NCI-H82 treated with DMSO at 0.1 percent for 48 hours (cell line): Measurements from ENCODE around the gene STPG3.

Experiments used
- DNase-seq: peaks from one replicate; lab custom pipeline; 2025; ENCODE audit not compliant: unreplicated experiment; lab: John Stamatoyannopoulos, UW

The STPG3 gene

GRCh38 chr9:137221506-137222111 lies 29.5 kb upstream of the STPG3 start:
- DNase-seq, result no peak

- DNase-seq, result no peak
These were observed 28.7 kb upstream of the STPG3 start, which contains the start of gene RNF208 for GRCh38 chr9:137222190-137223077. Gene RNF208, minus strand, starts transcription at chr9:137222240. Its CDS starts 1,028 bp downstream, at chr9:137221212.

- DNase-seq, result peak; percentile 85
These were observed 27.8 kb upstream of the STPG3 start for GRCh38 chr9:137223078-137223970.

GRCh38 chr9:137224830-137225694 lies 26.0 kb upstream of the STPG3 start, which contains the start of gene CYSRT1:
Gene CYSRT1, plus strand, starts transcription at chr9:137225174. Its CDS starts 448 bp downstream, at chr9:137225622.
- no peak for DNase-seq

GRCh38 chr9:137225699-137226331 lies 25.3 kb upstream of the STPG3 start:
- no peak for DNase-seq

GRCh38 chr9:137226338-137227053 lies 24.6 kb upstream of the STPG3 start:
- DNase-seq, result no peak

GRCh38 chr9:137227054-137227852 lies 23.8 kb upstream of the STPG3 start, which contains the start of gene RNF224:
Gene RNF224, plus strand, starts transcription at chr9:137227502. Its CDS starts 834 bp downstream, at chr9:137228336.
- DNase-seq, result no peak

- no peak for DNase-seq
These were observed 23.1 kb upstream of the STPG3 start for GRCh38 chr9:137227853-137228505.

- no peak for DNase-seq
These were observed 22.5 kb upstream of the STPG3 start for GRCh38 chr9:137228506-137228967.

GRCh38 chr9:137228968-137229896 lies 21.9 kb upstream of the STPG3 start:
- DNase-seq, result no peak

GRCh38 chr9:137229903-137230704 lies 21.0 kb upstream of the STPG3 start:
- DNase-seq, result no peak

GRCh38 chr9:137230705-137231371 lies 20.2 kb upstream of the STPG3 start, which contains the start of gene SLC34A3:
Gene SLC34A3, plus strand, starts transcription at chr9:137230901. Its CDS starts 802 bp downstream, at chr9:137231703.
- no peak for DNase-seq

GRCh38 chr9:137231372-137232039 lies 19.6 kb upstream of the STPG3 start:
- DNase-seq, result no peak

- no peak for DNase-seq
These were observed 19.0 kb upstream of the STPG3 start for GRCh38 chr9:137232101-137232500.
